Mesenteric fat pad (tissue), 1 donor: Measurements from ENCODE around the gene MGRN1. TPM values are rescaled to one million over a fixed set of nuclear protein-coding genes. Genes with fewer than 3 reads are reported as not detected.

ENCODE experiments used
- DNase-seq: peaks from one replicate; pipeline ENCODE4 v3.0.0-alpha.2; 2020; ENCODE audit warnings: low spot score
- total RNA-seq: library from RNA; stranded (reverse); fragmentation: NEBNext Ultra II Directional; extraction: Animal tissue kit (Norgen Biotek cat#: 25700); gene quantifications from one replicate; pipeline ENCODE4 v1.2.1, GENCODE V29; 2021
- donor health status: DM: yes; HTN: yes; CAD: no.

The MGRN1 gene
- total RNA-seq, 1 donor from 2014 or later: 74.1 TPM

GRCh38 chr16:4651827-4652226 is 27.2 kb downstream of the MGRN1 start:
- no peak for DNase-seq

DNA sequence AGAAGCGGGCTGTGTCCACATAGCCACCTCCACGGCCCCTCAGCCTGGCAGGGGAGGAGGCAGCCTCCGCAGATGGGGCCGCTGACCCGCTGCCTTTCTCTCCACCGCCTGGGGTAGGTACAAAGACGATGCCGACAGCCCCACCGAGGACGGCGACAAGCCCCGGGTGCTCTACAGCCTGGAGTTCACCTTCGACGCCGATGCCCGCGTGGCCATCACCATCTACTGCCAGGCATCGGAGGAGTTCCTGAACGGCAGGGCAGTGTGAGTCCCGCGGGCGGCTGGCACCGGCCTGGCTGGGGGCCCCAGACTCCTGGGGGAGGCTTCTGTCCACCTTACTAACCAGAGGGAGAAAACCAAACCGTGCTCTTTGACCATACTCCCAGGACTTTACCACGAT is 27.9 kb downstream of the MGRN1 start:
- DNase-seq: no peak

GRCh38 chr16:4654011-4654963 is 29.7 kb downstream of the MGRN1 start:
- no peak for DNase-seq

DNA sequence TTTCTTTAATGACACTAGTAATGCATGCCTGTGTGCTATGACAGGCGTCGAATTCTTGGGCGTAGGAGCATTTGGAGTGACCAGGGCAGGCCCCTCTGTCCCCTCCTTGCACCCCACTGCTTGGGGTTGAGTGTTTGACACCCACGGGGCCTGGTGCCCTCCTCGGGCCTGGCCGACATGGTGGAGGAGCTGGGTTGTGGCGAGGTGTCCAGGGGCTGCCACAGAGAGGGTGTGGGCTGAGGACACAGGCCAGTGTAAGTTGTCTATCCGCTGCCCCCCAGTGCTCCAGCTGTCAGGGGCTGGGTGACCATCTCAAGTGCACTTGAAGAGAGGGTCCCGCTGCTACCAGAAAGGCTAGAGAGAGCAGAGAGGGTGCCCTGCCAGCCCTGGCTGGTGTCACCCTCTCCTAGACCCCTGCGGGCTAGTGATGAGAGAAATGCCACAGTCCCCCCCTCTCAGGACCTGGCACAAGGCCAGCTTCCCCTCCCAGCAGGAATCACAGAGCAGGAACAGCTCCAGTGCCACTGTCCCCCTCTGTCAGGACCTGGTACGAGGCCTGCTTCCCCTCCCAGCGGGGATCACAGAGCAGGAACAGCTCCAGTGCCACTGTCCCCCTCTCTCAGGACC is 30.5 kb downstream of the MGRN1 start:
- DNase-seq: no peak

DNA sequence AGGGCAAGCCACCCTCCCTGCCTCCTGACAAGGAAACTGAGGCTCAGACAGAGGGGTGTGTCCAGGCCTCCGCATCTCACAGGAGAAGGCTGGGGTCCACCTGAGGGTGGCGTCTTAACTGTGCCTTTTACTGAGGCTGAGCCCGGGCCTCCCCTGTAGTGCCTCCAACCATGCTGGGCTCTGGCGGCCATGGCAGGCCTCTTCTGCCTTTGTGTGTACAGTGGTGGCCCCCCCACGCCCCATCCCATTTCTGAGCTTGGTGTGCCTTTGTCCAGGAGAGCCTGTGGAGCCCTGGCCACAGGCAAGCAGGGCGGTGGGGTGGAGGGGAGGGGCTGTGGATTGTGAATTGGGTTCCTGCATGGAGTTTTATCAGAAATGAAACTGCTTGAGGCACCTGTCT is 31.2 kb downstream of the MGRN1 start:
- no peak for DNase-seq

DNA sequence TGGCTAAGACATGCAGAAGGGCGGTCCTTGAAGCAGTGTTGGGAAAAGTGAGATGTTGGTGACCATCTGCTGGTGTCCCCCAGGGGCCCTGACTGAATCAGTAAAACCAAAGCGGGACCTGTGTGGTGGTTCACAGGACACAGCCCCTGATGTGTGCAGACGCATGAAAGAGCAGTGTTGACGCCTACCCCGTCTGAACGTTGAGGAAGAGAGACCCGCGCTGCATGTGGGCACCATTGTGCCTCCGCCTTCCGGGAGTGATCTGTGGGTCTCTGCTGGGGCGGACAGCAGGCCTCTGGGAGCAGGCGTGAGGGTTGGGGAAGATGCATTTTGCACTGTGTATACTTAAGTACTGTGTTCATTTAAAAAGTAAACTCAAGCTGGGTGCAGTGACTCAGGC is 31.6 kb downstream of the MGRN1 start:
- no peak for DNase-seq

DNA sequence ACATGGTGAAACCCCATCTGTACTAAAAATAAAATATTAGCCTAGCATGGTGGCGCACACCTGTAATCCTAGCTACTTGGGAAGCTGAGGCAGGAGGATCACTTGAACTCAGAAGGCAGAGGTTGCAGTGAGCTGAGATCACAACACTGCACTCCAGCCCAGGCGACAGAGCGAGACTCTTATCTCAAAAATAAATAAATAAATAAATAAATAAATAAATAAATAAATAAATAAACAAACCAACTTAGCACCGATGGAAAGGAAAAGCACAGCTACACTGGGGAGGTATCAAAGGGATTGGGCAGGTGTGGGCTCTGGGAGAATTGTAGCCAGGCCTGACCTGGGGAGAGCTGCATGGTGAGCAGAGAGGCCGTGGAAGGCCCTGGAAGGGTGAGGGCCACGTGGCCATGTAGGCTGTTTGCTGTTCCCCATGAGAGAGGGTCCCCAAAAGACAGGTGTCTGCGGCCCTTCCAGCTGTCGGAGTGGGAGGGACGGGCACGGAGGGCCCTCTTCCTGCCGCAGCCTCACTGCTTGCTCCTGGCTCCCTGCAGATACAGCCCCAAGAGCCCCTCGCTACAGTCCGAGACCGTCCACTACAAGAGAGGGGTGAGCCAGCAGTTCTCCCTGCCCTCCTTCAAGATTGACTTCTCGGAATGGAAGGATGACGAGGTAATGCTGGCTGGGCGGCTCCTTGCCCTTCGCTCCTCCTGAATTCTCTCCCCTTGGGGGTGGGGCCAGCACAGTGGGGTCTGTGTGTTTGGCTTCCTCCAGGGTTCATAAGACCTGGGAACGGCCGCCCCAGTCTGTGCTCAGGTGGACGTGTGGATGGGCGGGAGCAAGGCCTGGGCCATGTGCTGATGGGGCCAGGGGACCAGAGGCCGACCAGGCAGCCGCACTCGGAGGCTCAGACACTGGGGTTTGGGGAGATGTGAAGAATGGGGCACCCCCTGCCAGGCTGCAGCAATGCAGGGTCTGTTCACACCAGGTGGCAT is 32.4 kb downstream of the MGRN1 start:
- DNase-seq: no peak

DNA sequence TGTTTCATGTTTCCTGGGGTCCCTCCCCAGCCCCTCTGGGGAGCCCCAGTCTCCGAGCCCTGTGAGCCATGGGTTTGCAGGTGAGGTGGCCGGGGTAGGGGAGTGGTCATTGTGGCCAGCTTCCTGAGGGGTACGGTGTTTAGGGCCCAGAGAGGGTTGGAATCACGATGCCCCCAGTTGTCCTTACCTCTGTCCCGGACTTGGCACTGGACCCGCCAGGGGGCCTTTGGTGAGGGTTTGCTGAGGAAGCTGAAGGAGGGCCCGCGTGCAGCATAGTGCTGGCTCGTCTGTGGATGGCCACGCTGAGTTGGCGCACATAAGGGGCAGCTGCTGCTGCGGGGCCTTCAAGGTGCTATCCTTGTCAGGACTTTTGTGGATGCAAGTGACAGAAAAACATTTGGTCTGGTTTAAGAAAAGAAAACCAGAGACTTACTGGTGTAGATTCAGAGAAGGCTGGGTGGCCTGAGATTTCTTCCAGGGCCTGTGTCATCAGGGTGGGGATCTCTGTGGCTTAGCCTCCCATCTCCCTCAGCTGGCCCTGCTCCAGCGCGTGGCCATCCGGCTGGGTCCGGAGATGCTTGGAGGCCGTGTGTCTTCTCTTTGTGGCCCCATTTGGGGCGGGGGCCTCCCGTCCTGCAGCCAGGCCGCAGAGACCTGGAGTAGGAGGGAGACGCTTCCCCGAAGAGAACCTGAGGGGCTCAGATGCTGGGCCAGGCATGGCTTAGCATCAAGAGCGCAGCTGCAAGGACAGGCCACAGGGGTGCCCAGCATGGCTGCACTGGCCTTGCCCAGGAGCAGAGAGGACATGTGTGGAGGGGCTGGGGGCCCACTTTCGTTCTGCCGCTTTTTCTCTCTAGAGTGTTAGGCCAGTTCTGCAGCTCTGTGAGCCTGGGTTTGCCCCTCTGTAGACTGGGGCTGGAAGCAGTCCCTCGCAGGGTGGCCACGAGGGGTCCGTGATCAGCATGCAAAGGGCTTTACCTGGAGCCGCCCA is 35.0 kb downstream of the MGRN1 start:
- no peak for DNase-seq

GRCh38 chr16:4660454-4661007 is 35.9 kb downstream of the MGRN1 start:
- DNase-seq: no peak

- no peak for DNase-seq
These were observed 37.0 kb downstream of the MGRN1 start for GRCh38 chr16:4661661-4662060.

- no peak for DNase-seq
These were observed 38.8 kb downstream of the MGRN1 start for GRCh38 chr16:4663465-4663776.

DNA sequence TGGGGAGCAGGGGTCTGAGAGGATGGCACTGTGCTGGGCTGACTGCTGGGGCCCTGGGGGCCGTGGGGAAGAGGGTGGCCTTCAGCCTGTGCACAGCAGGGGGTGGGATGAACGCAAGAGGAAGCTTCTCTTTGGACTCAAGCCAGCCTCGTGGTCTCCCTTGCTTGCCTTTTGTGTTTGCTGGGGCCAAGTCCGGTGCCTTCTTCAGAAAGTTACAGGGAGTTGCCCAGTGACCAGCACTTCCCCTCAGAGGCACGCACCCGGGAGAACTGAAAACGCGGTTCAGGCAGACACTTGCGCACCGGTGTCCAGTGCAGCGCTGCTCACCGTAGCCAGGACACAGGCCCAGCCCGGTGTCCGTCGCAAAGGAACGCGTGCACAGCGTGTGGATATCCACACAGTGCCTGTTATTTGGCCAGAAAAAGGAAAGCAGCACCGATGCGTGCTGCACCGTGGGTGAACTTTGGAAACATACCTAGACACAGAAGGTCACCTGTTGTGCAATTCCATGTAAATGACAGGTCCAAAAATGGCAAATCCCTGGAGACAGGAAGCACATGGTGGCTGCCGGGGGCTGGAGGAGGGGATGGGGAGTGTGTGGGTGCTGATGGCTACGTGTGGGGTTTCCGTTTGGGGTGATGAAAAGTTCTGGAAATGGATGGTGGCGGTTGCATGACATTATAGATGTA is 39.3 kb downstream of the MGRN1 start:
- no peak for DNase-seq

DNA sequence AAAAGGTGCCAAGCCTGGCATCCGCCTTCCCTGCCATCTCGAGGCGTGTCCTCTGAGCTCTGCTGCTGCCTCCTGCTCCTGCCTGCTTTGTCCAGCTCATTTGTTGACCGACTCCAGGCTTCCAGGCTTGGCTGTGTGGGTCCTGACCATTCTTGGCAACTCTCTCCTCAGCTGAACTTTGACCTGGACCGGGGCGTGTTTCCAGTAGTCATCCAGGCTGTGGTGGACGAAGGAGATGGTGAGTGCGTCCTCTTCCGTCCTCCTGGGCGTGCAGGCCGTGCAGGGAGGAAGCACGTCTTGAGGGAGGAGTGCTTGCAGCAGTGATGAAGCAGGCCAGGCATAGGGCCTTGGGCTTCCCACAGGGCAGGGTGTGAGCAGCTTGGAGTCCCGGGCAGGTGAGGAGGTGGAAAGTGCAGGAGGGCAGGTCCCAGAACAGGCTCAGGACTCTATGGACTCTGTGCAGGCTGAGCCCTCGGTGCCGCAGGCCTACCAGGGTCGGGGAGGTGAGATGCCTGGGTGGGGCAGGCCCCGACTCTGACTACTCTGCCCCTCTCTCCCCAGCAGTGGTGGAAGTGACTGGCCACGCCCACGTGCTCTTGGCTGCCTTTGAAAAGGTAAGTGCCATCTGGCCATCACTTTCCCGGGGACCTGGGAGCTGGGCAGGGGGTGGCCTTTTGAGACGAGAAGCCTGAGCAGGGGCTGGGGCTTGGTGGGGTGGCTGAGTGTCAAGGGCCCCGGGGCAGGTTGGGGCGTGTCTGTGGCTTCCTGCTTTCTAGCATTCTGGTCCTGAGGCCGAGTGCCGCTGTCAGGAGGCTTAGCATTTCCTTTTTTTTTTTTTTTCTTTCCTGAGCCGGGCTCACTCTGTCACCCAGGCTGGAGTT is 40.2 kb downstream of the MGRN1 start:
- DNase-seq: no peak

DNA sequence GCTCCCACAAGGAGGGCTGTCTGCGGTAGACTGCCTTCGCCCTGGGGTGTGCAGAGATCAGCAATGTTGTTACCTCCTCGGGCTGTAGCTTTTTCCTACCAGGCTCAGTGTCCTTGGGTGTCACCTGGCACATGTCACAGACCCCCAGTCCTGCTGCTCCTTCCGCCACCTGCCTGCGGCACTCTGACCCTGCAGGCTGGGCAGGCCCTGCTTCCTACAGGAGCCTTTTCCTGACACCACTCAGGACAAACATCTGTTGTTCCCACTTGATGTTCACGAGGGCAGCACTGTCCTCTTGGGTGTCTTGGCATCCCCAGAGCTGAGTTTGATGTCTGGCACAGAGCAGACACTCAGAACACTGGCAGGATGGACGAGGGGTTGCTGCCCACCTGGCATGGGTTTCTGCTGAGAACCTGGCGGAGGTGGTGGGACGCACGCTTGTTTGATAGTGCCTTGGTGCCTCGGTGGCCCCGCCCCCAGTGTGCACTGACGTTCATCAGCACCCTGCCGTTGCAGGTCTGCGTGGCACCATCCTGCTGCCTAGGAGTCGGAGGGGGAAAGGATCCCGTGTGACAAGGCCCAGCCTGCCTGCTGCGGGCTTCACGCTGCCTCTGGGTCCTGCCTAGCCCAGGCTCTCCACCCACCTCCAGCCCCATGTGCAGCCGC is 42.0 kb downstream of the MGRN1 start:
- DNase-seq: no peak

DNA sequence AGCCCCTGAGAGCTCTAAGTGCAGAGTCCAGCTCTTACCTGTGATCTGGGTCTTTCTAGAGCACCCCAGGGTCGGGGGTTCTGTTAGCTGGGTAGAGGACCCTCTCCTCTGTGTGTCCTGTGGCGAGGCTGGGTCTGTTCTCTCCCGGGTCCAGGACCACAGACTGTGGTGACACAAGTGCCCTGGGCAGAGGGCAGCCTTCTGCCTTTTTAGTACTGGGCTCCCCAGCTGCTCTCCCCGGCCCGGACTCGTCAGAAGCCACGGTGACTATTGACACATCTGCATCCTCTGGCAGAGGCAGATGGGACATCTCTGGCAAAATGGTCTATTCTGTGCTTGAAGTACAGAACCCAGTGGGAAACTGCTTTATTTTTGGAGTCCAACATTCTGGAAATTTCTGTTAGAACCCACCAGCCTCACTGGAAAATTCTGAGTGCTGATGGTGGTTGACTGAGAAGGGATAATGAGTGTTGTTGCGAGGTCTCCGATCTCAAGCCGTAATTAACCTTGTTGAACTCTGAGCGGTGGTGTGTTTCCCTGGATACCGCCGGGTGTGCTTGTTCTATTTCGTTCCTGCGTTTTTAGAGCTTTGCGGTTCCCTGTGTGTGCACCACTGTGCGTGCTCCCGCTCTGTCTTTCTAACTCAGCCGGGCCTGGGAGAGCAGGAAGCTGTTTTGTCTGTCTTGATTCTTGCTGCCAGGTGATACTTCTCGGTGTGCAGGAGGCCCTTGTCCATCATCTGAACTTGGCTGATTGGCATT is 42.8 kb downstream of the MGRN1 start:
- no peak for DNase-seq

- DNase-seq: no peak
These were observed 43.8 kb downstream of the MGRN1 start for GRCh38 chr16:4668313-4668960.
